GM21367 (cell line): ENCODE data around the gene KCNG1.
"Not testable (repeated sequence)": the region's sequence is repeated elsewhere in the genome, so short reads cannot be mapped to it uniquely, and the experiment has no call there.

Experiments
- ATAC-seq: cut with Tn5 transposase; IDR thresholded peaks from one replicate; pipeline ENCODE4 v1.9.1; 2021; ENCODE audit not compliant: unreplicated experiment

The KCNG1 gene

DNA sequence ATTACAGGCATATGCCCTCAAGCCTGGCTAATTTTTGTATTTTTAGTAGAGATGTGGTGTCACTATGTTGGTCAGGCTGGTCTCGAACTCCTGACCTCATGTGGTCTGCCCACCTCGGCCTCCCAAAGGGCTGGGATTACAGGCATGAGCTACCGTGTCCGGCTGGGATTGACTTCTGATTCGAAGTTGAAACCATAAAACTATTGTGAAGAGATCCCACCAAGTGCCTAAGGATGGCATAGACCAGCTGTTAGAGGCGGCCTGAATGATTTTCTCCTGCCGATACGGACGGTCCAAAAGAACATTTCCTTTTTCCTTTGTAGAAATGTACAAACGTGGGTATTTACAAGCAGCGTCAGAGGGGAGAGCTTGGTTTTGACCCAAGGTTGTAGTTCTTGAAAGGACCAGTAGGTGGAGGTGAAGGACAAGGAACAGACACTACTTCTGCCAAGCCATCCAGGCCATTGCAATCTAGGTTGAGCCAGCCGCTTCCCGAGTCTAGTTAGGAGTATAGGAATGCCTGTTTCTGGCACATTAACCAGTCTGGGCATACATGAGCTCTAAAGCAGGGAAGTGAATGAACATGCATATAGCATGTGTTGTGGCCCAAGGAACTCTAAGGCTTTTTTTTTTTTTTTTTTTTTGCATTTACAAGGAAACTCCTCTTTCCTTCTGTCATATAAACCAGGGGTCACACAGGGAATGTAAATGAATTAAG is 35.3 kb downstream of the KCNG1 start:
- no peak for ATAC-seq

- no peak for ATAC-seq
Observed at GRCh38 chr20:50983321-50983720, 39.6 kb downstream of the KCNG1 start.

DNA sequence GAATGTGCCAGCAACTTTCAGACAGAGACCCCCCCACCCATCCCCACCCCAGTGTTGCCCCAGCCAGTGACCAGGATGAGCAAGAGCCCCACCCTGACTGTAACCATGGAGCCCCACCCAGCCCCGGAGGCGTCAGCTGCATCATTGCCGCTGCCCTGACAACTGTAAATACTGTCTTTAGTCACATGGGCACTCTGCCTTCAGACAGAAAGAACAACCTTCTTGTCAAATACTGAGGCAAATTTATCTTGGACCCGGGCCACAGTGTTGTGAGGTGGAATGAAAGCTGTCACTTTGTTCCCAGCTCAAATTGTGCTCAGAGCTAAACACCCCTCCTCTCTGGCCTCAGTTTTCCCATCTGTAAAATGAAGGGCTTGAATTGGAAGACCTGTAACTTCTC is 40.5 kb downstream of the KCNG1 start:
- no peak for ATAC-seq

- ATAC-seq = no peak
Observed at GRCh38 chr20:50981714-50982048, 41.2 kb downstream of the KCNG1 start.

- ATAC-seq = no peak
Observed at GRCh38 chr20:50980851-50981713, 41.8 kb downstream of the KCNG1 start.

- ATAC-seq = no peak
Observed at GRCh38 chr20:50980071-50980681, 42.7 kb downstream of the KCNG1 start.

- not testable (repeated sequence) for ATAC-seq
Observed at GRCh38 chr20:50978533-50978932, 44.4 kb downstream of the KCNG1 start.

GRCh38 chr20:50977066-50978021 is 45.6 kb downstream of the KCNG1 start:
- no peak for ATAC-seq

- ATAC-seq = no peak
Observed at GRCh38 chr20:50975701-50976330, 47.1 kb downstream of the KCNG1 start.

DNA sequence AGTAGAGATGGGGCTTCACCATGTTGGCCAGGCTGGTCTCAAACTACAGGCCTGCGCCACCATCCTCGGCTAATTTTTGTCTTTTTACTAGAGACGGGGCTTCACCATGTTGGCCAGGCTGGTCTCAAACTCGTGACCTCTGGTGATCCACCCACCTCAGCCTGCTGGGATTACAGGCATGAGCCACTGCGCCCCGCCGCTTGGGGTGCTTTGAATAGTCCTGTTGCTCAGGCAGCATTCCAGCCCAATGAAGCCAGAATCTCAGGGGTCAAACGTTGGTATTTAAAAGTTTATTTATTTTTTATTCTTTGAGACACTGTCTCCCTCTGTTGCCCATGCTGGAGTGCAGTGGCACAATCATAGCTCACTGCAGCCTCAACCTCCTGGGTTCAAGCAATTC is 53.0 kb downstream of the KCNG1 start:
- ATAC-seq = no peak

- ATAC-seq = no peak
Observed at GRCh38 chr20:50969435-50969834, 53.5 kb downstream of the KCNG1 start.

- no peak for ATAC-seq
Observed at GRCh38 chr20:50968289-50968688, 54.6 kb downstream of the KCNG1 start.

- ATAC-seq = no peak
Observed at GRCh38 chr20:50967586-50967985, 55.3 kb downstream of the KCNG1 start.

DNA sequence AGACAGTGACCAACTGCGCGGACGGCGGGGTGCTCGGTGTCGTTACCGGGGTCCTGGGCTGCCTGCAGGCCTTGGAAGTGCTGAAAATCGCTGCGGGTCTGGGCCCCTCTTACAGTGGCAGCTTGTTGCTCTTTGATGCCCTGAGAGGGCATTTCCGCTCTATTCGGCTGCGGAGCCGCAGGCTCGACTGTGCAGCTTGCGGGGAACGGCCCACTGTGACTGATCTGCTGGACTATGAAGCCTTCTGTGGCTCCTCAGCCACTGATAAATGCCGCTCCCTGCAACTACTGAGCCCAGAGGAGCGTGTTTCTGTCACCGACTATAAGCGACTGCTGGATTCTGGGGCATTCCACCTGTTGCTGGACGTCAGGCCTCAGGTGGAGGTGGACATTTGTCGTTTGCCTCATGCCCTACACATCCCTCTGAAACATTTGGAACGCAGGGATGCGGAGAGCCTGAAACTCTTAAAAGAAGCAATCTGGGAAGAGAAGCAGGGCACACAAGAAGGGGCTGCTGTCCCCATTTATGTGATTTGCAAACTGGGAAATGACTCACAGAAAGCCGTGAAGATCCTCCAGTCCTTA is 63.3 kb downstream of the KCNG1 start:
- ATAC-seq = no peak

GRCh38 chr20:50958615-50959542 is 64.0 kb downstream of the KCNG1 start, which contains the start of gene MOCS3:
Gene MOCS3 (plus strand): TSS chr20:50958818. CDS start chr20:50958843, 25 bp downstream.
- ATAC-seq = peak; percentile 70

DNA sequence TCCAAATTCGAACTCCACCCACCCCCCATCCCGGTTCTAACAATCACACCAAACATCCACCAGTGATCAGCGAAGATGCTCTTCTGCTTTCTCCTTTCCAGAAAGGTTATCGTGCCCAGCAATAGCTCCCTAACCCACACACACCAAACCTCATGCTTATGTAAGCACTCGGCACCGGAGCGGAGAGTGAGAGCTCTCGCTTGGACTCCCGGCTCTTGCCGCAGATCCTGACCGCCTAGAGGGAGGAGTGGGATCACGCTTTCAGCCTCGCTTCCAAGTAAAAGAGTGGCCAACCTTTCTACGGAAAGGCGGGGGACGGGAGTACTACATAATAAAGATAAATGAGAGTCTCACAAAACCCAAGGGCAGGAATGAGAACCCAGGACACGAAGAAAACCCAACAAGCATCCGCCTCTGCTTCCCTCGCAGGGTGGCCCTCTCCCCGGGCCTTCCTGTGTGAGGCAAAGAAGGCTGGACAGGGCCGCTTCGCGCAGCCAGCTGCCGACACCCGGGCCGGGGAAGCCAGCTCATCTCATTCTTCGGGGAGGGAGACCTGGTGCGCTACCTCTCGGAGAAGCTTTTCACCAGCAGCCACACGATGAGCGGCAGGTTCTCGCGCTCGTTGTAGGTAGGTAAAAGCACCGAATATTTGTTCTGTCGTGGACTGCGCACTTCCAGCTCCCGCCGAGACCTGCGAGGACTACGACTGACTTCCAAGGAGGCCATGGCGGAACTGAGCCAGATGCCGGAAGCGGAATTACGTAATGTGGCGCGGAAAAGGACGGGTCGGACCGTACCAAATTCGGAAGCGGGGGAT is 64.9 kb downstream of the KCNG1 start, which contains the start of gene DPM1:
DPM1 (minus strand) TSS at position 735 of the 817 bp plus-strand sequence; CDS start at position 726, 9 bp downstream.
- peak; percentile 67 for ATAC-seq

DNA sequence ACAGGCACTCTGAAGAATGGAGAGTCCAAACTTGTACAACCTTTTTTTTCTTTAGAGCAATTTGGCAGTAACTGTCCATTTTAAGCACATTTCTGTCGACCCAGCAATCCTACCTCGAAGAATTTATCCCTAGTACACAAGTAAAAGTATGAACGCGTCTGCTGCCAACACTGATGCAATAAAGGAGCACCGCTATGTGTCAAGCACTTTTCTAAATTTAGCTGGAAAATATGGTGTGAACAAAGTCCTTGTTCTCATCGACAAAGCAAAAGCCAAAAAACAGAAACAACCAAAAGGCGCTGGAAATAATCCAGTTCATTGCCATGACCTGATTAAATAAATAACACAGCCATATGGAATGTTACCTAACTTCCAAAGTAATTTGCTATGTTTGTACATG is 65.6 kb downstream of the KCNG1 start:
- ATAC-seq = no peak

DNA sequence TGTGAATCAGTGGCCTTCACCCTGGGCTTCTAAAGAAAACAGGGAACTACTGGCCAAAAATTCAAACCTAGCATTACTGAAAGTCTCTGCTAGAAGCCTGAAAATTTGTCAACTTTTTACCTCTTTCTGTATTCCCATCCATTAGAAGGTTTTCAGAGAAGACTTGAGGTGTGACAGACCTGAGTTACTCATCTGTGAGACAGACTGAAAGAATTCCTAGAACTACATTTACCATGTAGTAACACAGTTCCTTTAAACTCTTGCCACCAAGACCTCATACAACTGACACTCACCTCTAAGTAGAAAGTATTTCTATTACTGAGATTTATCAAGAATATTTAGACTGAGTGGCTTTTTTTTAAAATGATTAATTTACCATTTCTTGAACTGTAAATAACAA is 69.1 kb downstream of the KCNG1 start:
- no peak for ATAC-seq
